GM19324 (cell line): ENCODE results near the gene HNRNPH2.

ENCODE experiments used
- ATAC-seq: cut with Tn5 transposase; IDR thresholded peaks from one replicate; pipeline ENCODE4 v1.9.1; 2021; ENCODE audit warnings: mild to moderate bottlenecking, moderate library complexity; ENCODE audit not compliant: unreplicated experiment, low FRiP score

Gene HNRNPH2

DNA sequence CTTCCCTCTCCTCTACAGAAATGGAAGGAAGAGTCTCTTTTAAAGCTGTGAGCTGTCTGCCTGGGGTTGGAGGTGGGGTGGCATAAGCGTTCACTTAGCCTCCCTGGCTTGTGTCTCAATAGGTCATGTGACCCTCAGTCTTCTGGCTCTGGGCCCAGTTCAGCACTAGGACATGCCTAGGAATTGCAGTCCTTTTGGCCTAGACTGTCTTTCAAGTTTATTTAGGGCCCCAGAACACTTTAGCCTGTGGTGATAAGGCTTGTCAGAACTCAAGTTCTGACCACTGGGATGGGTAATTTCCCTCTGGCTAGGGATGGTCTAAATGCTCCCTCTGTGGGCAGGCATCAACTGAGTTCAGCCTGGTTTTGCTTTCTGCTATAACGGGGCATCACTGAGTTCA, 42.9 kb downstream of the HNRNPH2 start:
- ATAC-seq: no peak

DNA sequence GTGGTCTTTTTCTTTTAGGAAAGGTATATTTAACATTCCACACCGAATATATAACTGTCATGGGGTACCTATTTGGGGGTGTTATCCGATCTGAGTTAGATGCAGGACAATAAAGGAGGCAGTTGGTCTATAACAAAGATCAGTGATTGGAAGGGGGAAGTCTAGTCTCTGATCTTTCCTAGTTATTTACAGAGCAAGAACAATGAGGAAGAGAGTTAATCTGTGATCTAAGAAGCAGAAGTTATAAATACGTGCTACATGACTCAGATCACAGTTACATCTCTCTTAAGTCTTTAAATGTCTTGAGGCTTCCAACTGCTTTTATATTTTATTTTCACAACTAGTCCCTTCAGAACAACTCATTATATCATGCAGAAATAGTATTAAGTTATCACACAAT, 44.0 kb downstream of the HNRNPH2 start:
- ATAC-seq: no peak

DNA sequence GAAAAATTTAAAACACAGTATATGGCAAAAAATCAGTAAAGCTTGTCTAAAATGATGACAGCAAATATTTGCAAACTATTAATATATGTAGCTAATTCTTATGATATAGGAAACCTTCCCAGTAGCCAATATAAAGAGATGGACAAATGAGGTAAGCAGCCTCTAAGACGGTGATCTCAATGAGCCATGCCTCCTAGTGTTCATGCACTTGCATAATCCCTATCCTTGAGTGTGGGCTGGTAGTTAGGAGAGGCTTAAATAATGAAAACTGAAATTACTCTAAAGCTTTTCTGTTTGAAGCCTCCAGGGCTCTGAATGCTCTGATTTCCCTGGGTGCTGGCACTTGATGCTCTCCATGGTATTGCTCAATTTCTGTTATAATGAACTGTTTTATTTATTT, 52.6 kb downstream of the HNRNPH2 start:
- no peak for ATAC-seq

DNA sequence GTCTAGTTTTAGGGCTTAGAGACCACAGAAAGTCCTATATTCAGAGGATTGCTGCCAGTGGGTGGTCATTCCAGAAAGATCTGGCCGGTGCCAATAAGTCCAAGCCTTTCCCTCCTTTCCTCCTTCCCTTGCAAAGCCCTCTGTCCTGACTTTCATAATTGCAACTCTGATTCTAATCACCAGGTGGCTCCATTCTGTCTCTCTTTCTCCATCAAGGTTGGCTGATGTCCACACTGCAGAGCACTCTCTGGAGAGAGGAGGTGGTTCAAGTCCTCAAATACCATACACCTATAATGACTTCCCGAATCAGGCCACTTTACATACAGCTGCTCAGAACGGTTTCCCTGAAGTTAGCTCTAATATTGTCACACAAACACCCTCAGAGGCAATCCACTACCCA, 54.9 kb downstream of the HNRNPH2 start:
- no peak for ATAC-seq
